ENCODE measurements around the gene CORO2B. TPM values are rescaled to one million over a fixed set of nuclear protein-coding genes. Genes with fewer than 3 reads are reported as not detected.

The CORO2B gene
- total and polyA plus RNA-seq, 2 of the 4 experiments (the other 2 are of a cell fraction), result 9.3 to 39.3 TPM

GRCh38 chr15:68726246-68726645 is 147.5 kb downstream of the CORO2B start:
- Histone ChIP-seq H2AK9ac (replicated peaks; ENCODE audit: low read depth, low read length, poor library complexity) (no peak overlapping the region), H2AK5ac (ENCODE audit: low read depth, low read length) (no peak overlapping the region), H3K27me3 (ENCODE audit: control insufficient read depth, insufficient read depth, low read length) (no peaks in the 10 kb centered on the region), H3K4me2 (ENCODE audit: low read depth, low read length) (no peak overlapping the region), H3K4me3 (ENCODE audit: insufficient read depth, low read depth, low read length) (no peak overlapping the region), H3K36me3 (ENCODE audit: control insufficient read depth, insufficient read depth, low read length) (no peaks in the 10 kb centered on the region), H2BK120ac (ENCODE audit: low read depth, low read length) (no peak overlapping the region), H4K5ac (ENCODE audit: low read depth, low read length) (no peak overlapping the region), H3K56ac (ENCODE audit: extremely low read depth, insufficient read depth, low read length) (no peak overlapping the region), H3K14ac (replicated peaks; ENCODE audit: low read depth, low read length) (no peak overlapping the region), H4K91ac (ENCODE audit: insufficient read depth, low read depth, low read length) (no peak overlapping the region), H3K79me1 (ENCODE audit: low read depth in 1 of 2, low read length in 2 of 2) (no peaks in the 10 kb centered on the region), H3K9me1 (ENCODE audit: insufficient read depth, low read length) (0 out of 2 replicates have a peak, but pooled peaks cover 3% of the 10 kb centered on the region), H3K27ac (ENCODE audit: insufficient read depth, low read length) (no peak overlapping the region), H4K20me1 (ENCODE audit: insufficient read depth, low read length) (no peaks in the 10 kb centered on the region), H2BK20ac (ENCODE audit: low read depth, low read length) (no peak overlapping the region), H4K8ac (ENCODE audit: low read depth in 2 of 2, low read length in 2 of 2) (no peak overlapping the region), H2AFZ (replicated peaks; ENCODE audit: low read length, poor library complexity) (no peak overlapping the region), H2BK5ac (ENCODE audit: low read depth, low read length, poor library complexity, severe bottlenecking) (no peak overlapping the region), H3K4me1 (ENCODE audit: control insufficient read depth, insufficient read depth, low read length) (peaks cover 5% of the 10 kb centered on the region), H3K23ac (ENCODE audit: low read depth, low read length) (no peak overlapping the region), H3K9ac (ENCODE audit: low read depth, low read length) (no peak overlapping the region), H3K18ac (ENCODE audit: low read depth, low read length) (no peak overlapping the region), H3K9me3 (ENCODE audit: control insufficient read depth, insufficient read depth, low read length) (no peaks in the 10 kb centered on the region), H2BK15ac (ENCODE audit: low read depth, low read length) (no peak overlapping the region), H3K4ac (ENCODE audit: low read depth, low read length) (no peak overlapping the region)
- 90% methylated on average over 2 of the region's 9 CpGs; no CpG with 5 or more reads in 1 of the 2 experiments for WGBS, 2 experiments (ENCODE audit: extremely low coverage in 2 of 2, insufficient read length in 1 of 2)
- in situ Hi-C loops (cut with MboI; ENCODE audit: low sequenced_read_pairs) (no loop called here), dilution Hi-C loops (cut with HindIII; ENCODE audit: low sequenced_read_pairs, unreplicated experiment) (no loop called here), intact Hi-C loops (cut with micrococcal nuclease) (no loop called here)
- BruUV-seq (replicated peaks), result TSS peak; percentile 76
- DNase-seq (no peak), ATAC-seq (ENCODE audit: low read depth) (no peak)
- CTCF ChIA-PET, result no interaction called here
- POLR2A ChIA-PET (ENCODE audit: unreplicated experiment), result no interaction called here
- TF ChIP-seq MAZ (IDR thresholded peaks at IDR 0.05; ENCODE audit: borderline replicate concordance, low read depth, low read length), result no peak
- TF ChIP-seq RCOR1 (IDR thresholded peaks at IDR 0.05; ENCODE audit: insufficient replicate concordance, low read length), result no peak
- TF ChIP-seq SMC3 (IDR thresholded peaks at IDR 0.05; ENCODE audit: low read depth, low read length), result no peak
- TF ChIP-seq MXI1 (IDR thresholded peaks at IDR 0.05; ENCODE audit: borderline replicate concordance, low read depth, low read length), result no peak
- no peak for TF ChIP-seq BHLHE40 (IDR thresholded peaks at IDR 0.05; ENCODE audit: low read depth, low read length)
- no peak for TF ChIP-seq POLR2A (IDR thresholded peaks at IDR 0.05; ENCODE audit: low read depth, low read length)
- TF ChIP-seq ELK1 (IDR thresholded peaks at IDR 0.05; ENCODE audit: borderline replicate concordance, low read depth, low read length), result no peak
- TF ChIP-seq RAD21 (IDR thresholded peaks at IDR 0.05; ENCODE audit: low read length), result no peak
- TF ChIP-seq CEBPB (IDR thresholded peaks at IDR 0.05; ENCODE audit: low read depth, low read length), result no peak
